Measurements from ENCODE around the gene CCDC170.

DNA sequence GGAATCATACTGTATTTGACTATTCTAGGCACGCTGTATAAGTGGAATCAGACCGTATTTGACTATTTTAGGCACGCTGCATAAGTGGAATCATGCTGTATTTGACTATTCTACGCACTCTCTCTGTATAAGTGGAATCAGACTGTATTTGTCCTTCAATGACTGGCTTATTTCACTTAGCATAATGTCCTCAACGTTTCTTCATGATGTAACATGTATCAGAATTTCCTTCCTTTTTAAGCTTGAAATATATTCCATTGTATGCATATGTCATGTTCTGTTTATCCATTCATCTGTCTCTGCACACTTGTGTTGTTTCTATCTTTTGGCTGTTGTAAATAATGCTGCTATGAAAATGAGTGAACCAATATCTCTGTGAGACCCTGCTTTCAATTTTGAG is 5.7 kb downstream of the CCDC170 start:
- TF ChIP-seq POLR2A (IDR thresholded peaks at IDR 0.05; ENCODE audit: low read depth, low read length) (no peak), POLR2AphosphoS5 (IDR thresholded peaks at IDR 0.05; ENCODE audit: low read depth, low read length) (no peak), TAF1 (IDR thresholded peaks at IDR 0.05; ENCODE audit: borderline replicate concordance, low read depth, low read length) (no peak)
